Mucosa of descending colon (tissue), 3 donors: ENCODE measurements around the gene ZEB2. TPM values are rescaled to one million over a fixed set of nuclear protein-coding genes. Genes with fewer than 3 reads are reported as not detected.

ENCODE experiments used
- ATAC-seq: fragments of 200-7000 bp; cut with Tn5 transposase; one replicate; pipeline ENCODE4 v1.9.1; 2020; ENCODE audit warnings: mild to moderate bottlenecking, moderate library complexity
- DNase-seq, 3 donors: peaks; one replicate each; pipeline ENCODE4 v3.0.0-alpha.2; 2020
- H3K36me3 ChIP-seq: fragments of 200-600 bp; one replicate; pipeline ENCODE4 v1.8.0; 2021; ENCODE audit warnings: low read depth, mild to moderate bottlenecking
- H3K4me1 ChIP-seq: fragments of 200-600 bp; one replicate; pipeline ENCODE4 v1.8.0; 2021; ENCODE audit warnings: low read depth, mild to moderate bottlenecking
- H3K4me3 ChIP-seq: fragments of 200-600 bp; one replicate; pipeline ENCODE4 v1.8.0; 2021; ENCODE audit warnings: mild to moderate bottlenecking
- H3K9me3 ChIP-seq: fragments of 200-600 bp; one replicate; pipeline ENCODE4 v1.8.0; 2021; ENCODE audit warnings: mild to moderate bottlenecking
- CTCF ChIP-seq: fragments of 200-600 bp; IDR thresholded peaks from one replicate; pipeline ENCODE4 v1.8.0; 2022; ENCODE audit warnings: antibody characterized with exemption, mild to moderate bottlenecking
- intact Hi-C, 2 donors: fragments of 100-400 bp; cut with DNase I in 1 of 2; cut with micrococcal nuclease in 1 of 2; formaldehyde crosslinking; loops; one replicate each; pipeline versions ENCODE4 v1.11.0 to v1.11.1; 2022; cut with DNase I, micrococcal nuclease
- total RNA-seq, 3 donors: library from RNA; stranded (reverse); fragmentation: NEBNext Ultra II Directional in 2 of 3; extraction: Animal tissue kit (Norgen Biotek cat#: 25700) in 2 of 3; gene quantifications; one replicate each; pipeline versions ENCODE4 v1.2.1 to v1.2.4, GENCODE V29; 2021 to 2023
- donor health status: DM: no; HTN: no; CAD: no; lungs with moderate emphysema.
- donor health status: DM: no; HTN: no; CAD: no.
- donor health status: DM: no; HTN: yes; CAD: no.

ZEB2 gene
- total RNA-seq, 3 donors from 2014 or later, result 19.0 to 80.1 (median 48.6) TPM

GRCh38 chr2:144467502-144468137 lies 52.3 kb downstream of the ZEB2 start:
- no peak for DNase-seq
- no peak for TF ChIP-seq CTCF
- no peaks in the 10 kb centered on the region for H3K9me3 ChIP-seq
- ATAC-seq, result no peak
- H3K4me1 ChIP-seq, result no peaks in the 10 kb centered on the region
- H3K4me3 ChIP-seq, result no peak overlapping the region
- no peaks in the 10 kb centered on the region for H3K36me3 ChIP-seq
- intact Hi-C loops, result no loop called here

- TF ChIP-seq CTCF, result no peak
- DNase-seq (no peak), ATAC-seq (no peak)
- Histone ChIP-seq H3K4me3 (no peak overlapping the region), H3K9me3 (no peaks in the 10 kb centered on the region), H3K36me3 (no peaks in the 10 kb centered on the region), H3K4me1 (no peaks in the 10 kb centered on the region)
- intact Hi-C loops, result no loop called here
Observed at GRCh38 chr2:144466637-144467036, 53.3 kb downstream of the ZEB2 start.

GRCh38 chr2:144465749-144466148 lies 54.2 kb downstream of the ZEB2 start:
- Histone ChIP-seq H3K4me3 (no peak overlapping the region), H3K9me3 (no peaks in the 10 kb centered on the region), H3K4me1 (no peaks in the 10 kb centered on the region), H3K36me3 (no peaks in the 10 kb centered on the region)
- DNase-seq, result no peak
- TF ChIP-seq CTCF, result no peak
- ATAC-seq, result no peak
- intact Hi-C loops, result no loop called here

- Histone ChIP-seq H3K4me3 (no peak overlapping the region), H3K9me3 (no peaks in the 10 kb centered on the region), H3K4me1 (no peaks in the 10 kb centered on the region), H3K36me3 (no peaks in the 10 kb centered on the region)
- TF ChIP-seq CTCF, result no peak
- DNase-seq (no peak), ATAC-seq (peak; percentile 73)
- intact Hi-C loops, result no loop called here
Observed at GRCh38 chr2:144464730-144465129, 55.2 kb downstream of the ZEB2 start.

GRCh38 chr2:144463266-144463665 lies 56.7 kb downstream of the ZEB2 start:
- H3K36me3 ChIP-seq, result no peaks in the 10 kb centered on the region
- TF ChIP-seq CTCF, result no peak
- ATAC-seq (no peak), DNase-seq (no peak)
- no peak overlapping the region for H3K4me3 ChIP-seq
- H3K9me3 ChIP-seq, result no peaks in the 10 kb centered on the region
- intact Hi-C loops, result no loop called here
- H3K4me1 ChIP-seq, result no peaks in the 10 kb centered on the region

GRCh38 chr2:144462266-144462665 lies 57.7 kb downstream of the ZEB2 start:
- H3K4me1 ChIP-seq, result no peaks in the 10 kb centered on the region
- intact Hi-C loops, result no loop called here
- H3K4me3 ChIP-seq, result no peak overlapping the region
- ATAC-seq (no peak), DNase-seq (no peak)
- no peaks in the 10 kb centered on the region for H3K9me3 ChIP-seq
- H3K36me3 ChIP-seq, result no peaks in the 10 kb centered on the region
- TF ChIP-seq CTCF, result no peak
